Sigmoid colon (tissue), 4 donors: ENCODE data around the gene UBXN7.

ENCODE experiments used
- EP300 ChIP-seq, 4 donors: sonication (generic); formaldehyde crosslinking; IDR thresholded peaks; one replicate each; pipeline ENCODE4 v1.6.1; 2017; ENCODE audit warnings: antibody characterized with exemption in 4 of 4
- POLR2A ChIP-seq, 2 donors: fragments of 450-650 bp; IDR thresholded peaks; one replicate each; pipeline ENCODE4 v1.6.1; 2016; ENCODE audit warnings: antibody characterized with exemption in 2 of 2, mild to moderate bottlenecking in 2 of 2, moderate library complexity in 2 of 2
- POLR2AphosphoS5 ChIP-seq, 4 donors: sonication (generic); formaldehyde crosslinking; IDR thresholded peaks; one replicate each; pipeline ENCODE4 v1.6.1; 2017; ENCODE audit warnings: antibody characterized with exemption in 4 of 4
- TF ChIP-seq, protein P1 (sequence below), 4 experiments: fragments of 450-650 bp in 3 of 4; fragments of 200-600 bp in 1 of 4; IDR thresholded peaks; one replicate each; pipeline ENCODE4 v1.5.1; 2016 to 2019; ENCODE audit warnings: antibody characterized with exemption in 4 of 4, mild to moderate bottlenecking in 3 of 4, moderate library complexity in 2 of 4

DNA sequence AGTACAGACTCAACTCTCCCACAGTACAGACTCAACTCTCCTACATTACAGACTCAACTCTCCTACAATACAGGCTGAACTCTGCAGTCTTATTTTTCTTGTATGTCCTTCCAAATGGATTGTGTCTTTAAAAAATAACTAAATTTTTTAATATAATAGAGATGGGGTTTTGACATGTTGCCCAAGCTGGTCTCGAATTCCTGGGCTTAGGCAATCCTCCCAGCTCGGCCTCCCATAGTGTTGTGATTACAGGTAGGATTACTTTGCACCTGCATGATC, 31.2 kb upstream of the UBXN7 start:
- TF ChIP-seq, protein P1, sequence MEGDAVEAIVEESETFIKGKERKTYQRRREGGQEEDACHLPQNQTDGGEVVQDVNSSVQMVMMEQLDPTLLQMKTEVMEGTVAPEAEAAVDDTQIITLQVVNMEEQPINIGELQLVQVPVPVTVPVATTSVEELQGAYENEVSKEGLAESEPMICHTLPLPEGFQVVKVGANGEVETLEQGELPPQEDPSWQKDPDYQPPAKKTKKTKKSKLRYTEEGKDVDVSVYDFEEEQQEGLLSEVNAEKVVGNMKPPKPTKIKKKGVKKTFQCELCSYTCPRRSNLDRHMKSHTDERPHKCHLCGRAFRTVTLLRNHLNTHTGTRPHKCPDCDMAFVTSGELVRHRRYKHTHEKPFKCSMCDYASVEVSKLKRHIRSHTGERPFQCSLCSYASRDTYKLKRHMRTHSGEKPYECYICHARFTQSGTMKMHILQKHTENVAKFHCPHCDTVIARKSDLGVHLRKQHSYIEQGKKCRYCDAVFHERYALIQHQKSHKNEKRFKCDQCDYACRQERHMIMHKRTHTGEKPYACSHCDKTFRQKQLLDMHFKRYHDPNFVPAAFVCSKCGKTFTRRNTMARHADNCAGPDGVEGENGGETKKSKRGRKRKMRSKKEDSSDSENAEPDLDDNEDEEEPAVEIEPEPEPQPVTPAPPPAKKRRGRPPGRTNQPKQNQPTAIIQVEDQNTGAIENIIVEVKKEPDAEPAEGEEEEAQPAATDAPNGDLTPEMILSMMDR (IDR thresholded peaks at IDR 0.05), result no peak
- TF ChIP-seq POLR2A (IDR thresholded peaks at IDR 0.05), result no peak
- TF ChIP-seq EP300 (IDR thresholded peaks at IDR 0.05), result no peak
- no peak for TF ChIP-seq POLR2AphosphoS5 (IDR thresholded peaks at IDR 0.05)
